Stimulated activated naive CD8-positive, alpha-beta T cell treated with anti-CD3 and anti-CD28 coated beads, Interleukin-15, amount 100 ng/mL, for 72 hours (primary cell): ENCODE data around the gene ZDHHC19.

Source experiments
- ATAC-seq: fragments of 150-1000 bp; cut with Tn5 transposase; 2 replicates; pipeline ENCODE4 v1.10.0; 2021; ENCODE audit warnings: mild to moderate bottlenecking, moderate library complexity
- DNase-seq, 2 donors: peaks; one replicate each; pipeline ENCODE4 v3.0.0; 2021 to 2022
- H3K27ac Mint-ChIP-seq, 2 donors: one replicate each; pipeline ENCODE4 v1.8.0; 2022; ENCODE audit warnings: mild to moderate bottlenecking in 2 of 2, mixed read lengths in 2 of 2, moderate library complexity in 2 of 2
- H3K27me3 Mint-ChIP-seq: one replicate; pipeline ENCODE4 v1.8.0; 2022; ENCODE audit warnings: mixed read lengths
- H3K4me1 Mint-ChIP-seq: one replicate; pipeline ENCODE4 v1.8.0; 2022; ENCODE audit warnings: mild to moderate bottlenecking, mixed read lengths
- H3K4me3 Mint-ChIP-seq, 2 donors: one replicate each; pipeline ENCODE4 v1.8.0; 2022; ENCODE audit warnings: mild to moderate bottlenecking in 2 of 2, mixed read lengths in 2 of 2, moderate library complexity in 1 of 2
- H3K9me3 Mint-ChIP-seq, 2 donors: one replicate each; pipeline ENCODE4 v1.8.0; 2022; ENCODE audit warnings: mixed read lengths in 2 of 2

The ZDHHC19 gene

GRCh38 chr3:196232882-196233251 is 21.7 kb upstream of the ZDHHC19 start:
- H3K27me3 Mint-ChIP-seq: peaks cover 4% of the 10 kb centered on the region
- H3K27ac Mint-ChIP-seq: no peak overlapping the region
- DNase-seq (no peak), ATAC-seq (peak; percentile 62)
- H3K4me1 Mint-ChIP-seq: peaks cover 32% of the 10 kb centered on the region
- H3K4me3 Mint-ChIP-seq: no peak overlapping the region
- H3K9me3 Mint-ChIP-seq: no peaks in the 10 kb centered on the region

GRCh38 chr3:196232154-196232881 is 21.1 kb upstream of the ZDHHC19 start:
- no peak overlapping the region for H3K4me3 Mint-ChIP-seq
- peaks cover 9% of the 10 kb centered on the region for H3K27me3 Mint-ChIP-seq
- DNase-seq (no peak), ATAC-seq (peak; percentile 69)
- H3K9me3 Mint-ChIP-seq: no peaks in the 10 kb centered on the region
- no peak overlapping the region for H3K27ac Mint-ChIP-seq
- peaks cover 28% of the 10 kb centered on the region for H3K4me1 Mint-ChIP-seq

GRCh38 chr3:196227629-196228493 is 16.7 kb upstream of the ZDHHC19 start:
- H3K4me3 Mint-ChIP-seq: no peak overlapping the region
- DNase-seq (no peak), ATAC-seq (peak; percentile 11)
- peak overlapping the region in 1 of 2 donors; percentile 38 for H3K27ac Mint-ChIP-seq
- peaks cover 32% of the 10 kb centered on the region for H3K27me3 Mint-ChIP-seq
- no peaks in the 10 kb centered on the region for H3K9me3 Mint-ChIP-seq
- H3K4me1 Mint-ChIP-seq: peaks cover 8% of the 10 kb centered on the region

GRCh38 chr3:196227121-196227561 is 15.9 kb upstream of the ZDHHC19 start:
- H3K4me1 Mint-ChIP-seq: peaks cover under 1% of the 10 kb centered on the region
- ATAC-seq (no peak), DNase-seq (no peak)
- peaks cover 32% of the 10 kb centered on the region for H3K27me3 Mint-ChIP-seq
- H3K4me3 Mint-ChIP-seq: no peak overlapping the region
- H3K27ac Mint-ChIP-seq: no peak overlapping the region
- no peaks in the 10 kb centered on the region for H3K9me3 Mint-ChIP-seq

- Mint-ChIP-seq H3K4me3 (no peak overlapping the region), H3K4me1 (no peaks in the 10 kb centered on the region), H3K27ac (peak overlapping the region in 1 of 2 donors; percentile 27), H3K27me3 (peaks cover 32% of the 10 kb centered on the region), H3K9me3 (no peaks in the 10 kb centered on the region)
- ATAC-seq (no peak), DNase-seq (no peak)
These were observed 14.7 kb upstream of the ZDHHC19 start for GRCh38 chr3:196225763-196226364.

GRCh38 chr3:196225086-196225485 is 13.9 kb upstream of the ZDHHC19 start:
- H3K4me3 Mint-ChIP-seq: no peak overlapping the region
- peaks cover 2% of the 10 kb centered on the region for H3K4me1 Mint-ChIP-seq
- ATAC-seq (no peak), DNase-seq (no peak)
- no peaks in the 10 kb centered on the region for H3K9me3 Mint-ChIP-seq
- H3K27ac Mint-ChIP-seq: no peak overlapping the region
- peaks cover 32% of the 10 kb centered on the region for H3K27me3 Mint-ChIP-seq

- Mint-ChIP-seq H3K27ac (no peak overlapping the region), H3K4me3 (no peak overlapping the region), H3K27me3 (peaks cover 30% of the 10 kb centered on the region), H3K9me3 (no peaks in the 10 kb centered on the region), H3K4me1 (peaks cover 22% of the 10 kb centered on the region)
- DNase-seq (no peak), ATAC-seq (no peak)
These were observed 11.8 kb upstream of the ZDHHC19 start for GRCh38 chr3:196222876-196223595.

GRCh38 chr3:196220991-196221390 is 9.8 kb upstream of the ZDHHC19 start:
- no peak overlapping the region for H3K4me3 Mint-ChIP-seq
- H3K4me1 Mint-ChIP-seq: peaks cover 32% of the 10 kb centered on the region
- DNase-seq (no peak), ATAC-seq (no peak)
- peaks cover 15% of the 10 kb centered on the region for H3K27me3 Mint-ChIP-seq
- H3K9me3 Mint-ChIP-seq: no peaks in the 10 kb centered on the region
- no peak overlapping the region for H3K27ac Mint-ChIP-seq

GRCh38 chr3:196220587-196220986 is 9.4 kb upstream of the ZDHHC19 start:
- Mint-ChIP-seq H3K27me3 (peaks cover 14% of the 10 kb centered on the region), H3K4me1 (peaks cover 32% of the 10 kb centered on the region), H3K27ac (no peak overlapping the region), H3K9me3 (no peaks in the 10 kb centered on the region), H3K4me3 (no peak overlapping the region)
- no peak for DNase-seq
- ATAC-seq: no peak

- Mint-ChIP-seq H3K4me3 (peak overlapping the region; percentile 77 to 79), H3K4me1 (peaks cover 32% of the 10 kb centered on the region), H3K27me3 (peaks cover 7% of the 10 kb centered on the region), H3K9me3 (no peaks in the 10 kb centered on the region), H3K27ac (peak overlapping the region; percentile 34 to 84)
- ATAC-seq (no peak), DNase-seq (no peak)
These were observed 8.7 kb upstream of the ZDHHC19 start for GRCh38 chr3:196219970-196220311.

GRCh38 chr3:196219194-196219969 is 8.2 kb upstream of the ZDHHC19 start:
- H3K4me3 Mint-ChIP-seq: peak overlapping the region; percentile 77 to 79
- no peaks in the 10 kb centered on the region for H3K9me3 Mint-ChIP-seq
- H3K27ac Mint-ChIP-seq: peak overlapping the region; percentile 63 to 84
- peaks cover 7% of the 10 kb centered on the region for H3K27me3 Mint-ChIP-seq
- ATAC-seq (peak; percentile 89), DNase-seq (peak; percentile 39 to 60)
- peaks cover 32% of the 10 kb centered on the region for H3K4me1 Mint-ChIP-seq

GRCh38 chr3:196218155-196218712 is 7.0 kb upstream of the ZDHHC19 start:
- no peak for DNase-seq
- Mint-ChIP-seq H3K27me3 (peaks cover 4% of the 10 kb centered on the region), H3K9me3 (no peaks in the 10 kb centered on the region), H3K27ac (no peak overlapping the region), H3K4me1 (peaks cover 32% of the 10 kb centered on the region), H3K4me3 (peak overlapping the region in 1 of 2 donors; percentile 36)
- no peak for ATAC-seq

- Mint-ChIP-seq H3K4me1 (peaks cover 32% of the 10 kb centered on the region), H3K9me3 (no peaks in the 10 kb centered on the region), H3K27me3 (no peaks in the 10 kb centered on the region), H3K4me3 (peak overlapping the region; percentile 10 to 36), H3K27ac (peak overlapping the region in 1 of 2 donors; percentile 90)
- no peak for ATAC-seq
- no peak for DNase-seq
These were observed 6.3 kb upstream of the ZDHHC19 start for GRCh38 chr3:196217307-196218154.
